ENCODE data around the gene LRMDA. TPM values are rescaled to one million over a fixed set of nuclear protein-coding genes. Genes with fewer than 3 reads are reported as not detected.

LRMDA gene
- total and polyA plus RNA-seq, 2 donors (not counting 1 experiment from before 2014, with no cell fraction given), result 0.12 TPM; not detected in 1

DNA sequence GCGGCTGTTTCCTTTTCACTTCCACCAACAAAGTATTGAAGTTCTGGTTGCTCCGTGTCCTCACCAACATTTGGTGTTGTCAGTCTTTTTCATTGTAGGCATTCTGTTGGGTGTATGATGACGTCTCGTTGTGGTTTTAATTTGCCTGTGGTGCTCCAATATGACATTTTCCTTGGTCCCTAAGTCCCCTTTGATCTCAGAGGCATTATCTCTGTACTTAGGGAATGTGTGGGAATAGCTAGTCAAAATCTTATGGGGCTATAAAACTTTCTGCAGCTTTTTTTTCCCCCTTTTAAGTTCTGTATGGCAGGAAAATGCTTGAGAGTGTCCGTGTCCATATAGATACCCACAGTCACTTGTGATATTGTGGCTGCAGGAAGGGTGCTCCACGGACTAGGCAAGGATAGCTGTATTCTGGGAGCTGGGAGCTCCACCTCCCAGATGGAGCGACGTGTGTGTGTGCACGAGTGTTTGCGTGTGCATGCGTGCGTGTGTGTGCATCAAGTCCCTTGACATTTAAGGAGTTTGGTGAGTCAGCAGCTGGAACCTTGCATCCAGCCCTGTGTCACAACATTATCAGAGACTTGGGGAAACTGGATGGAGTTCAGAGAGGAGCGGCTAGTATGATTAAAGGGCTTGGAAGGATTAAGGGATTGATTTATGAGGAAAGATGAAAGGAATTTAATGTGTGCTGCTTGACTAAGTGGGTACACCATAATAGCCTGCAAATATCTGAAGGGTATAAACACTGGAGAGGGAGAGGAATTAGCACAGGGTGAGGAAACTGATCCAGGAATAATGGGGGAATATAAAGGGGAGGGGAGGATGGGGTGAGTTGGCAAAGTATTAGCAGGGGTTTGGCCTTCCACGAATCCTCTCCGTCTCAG, 66.8 kb downstream of the LRMDA start:
- Histone ChIP-seq H4K20me1 (ENCODE audit: control insufficient read depth, insufficient read depth, low read length, poor library complexity, severe bottlenecking) (no peaks in the 10 kb centered on the region), H3K27ac (ENCODE audit: low read length in 2 of 2) (no peak overlapping the region), H3K79me2 (ENCODE audit: control insufficient read depth, insufficient read depth, low read length) (no peaks in the 10 kb centered on the region), H3K36me3 (replicated peaks in 1 of 2; ENCODE audit: control extremely low read depth in 1 of 2, control insufficient read depth in 1 of 2, extremely low read depth in 1 of 2, insufficient read depth in 2 of 2, low read length in 1 of 2) (no peaks in the 10 kb centered on the region), H3K4me2 (replicated peaks; ENCODE audit: low read depth, low read length, poor library complexity, severe bottlenecking) (no peak overlapping the region), H3K4me1 (ENCODE audit: control insufficient read depth in 2 of 2, insufficient read depth in 2 of 2, low read length in 2 of 2) (no peaks in the 10 kb centered on the region), H3K4me3 (ENCODE audit: control extremely low read depth in 1 of 5, extremely low read depth in 1 of 5, insufficient read depth in 1 of 5, low read depth in 2 of 5, low read length in 4 of 5) (no peak overlapping the region), H3K27me3 (replicated peaks in 1 of 4; ENCODE audit: control extremely low read depth in 1 of 4, control insufficient read depth in 3 of 4, insufficient read depth in 4 of 4, low read length in 3 of 4) (no peaks in the 10 kb centered on the region), H2AFZ (ENCODE audit: insufficient read depth, low read depth, low read length, poor library complexity, severe bottlenecking) (no peak overlapping the region), H3K9me3 (ENCODE audit: control extremely low read depth in 1 of 3, control insufficient read depth in 2 of 3, insufficient read depth in 1 of 3, low read length in 2 of 3) (no peaks in the 10 kb centered on the region), H3K9ac (ENCODE audit: low read length) (no peak overlapping the region)
- Mint-ChIP-seq H3K4me3 (no peak overlapping the region), H3K27me3 (peaks cover 15% of the 10 kb centered on the region), H3K4me1 (no peaks in the 10 kb centered on the region), H3K9me3 (ENCODE audit: insufficient read depth) (no peaks in the 10 kb centered on the region), H3K27ac (no peak overlapping the region)
- no peak for TF ChIP-seq EZH2 (IDR thresholded peaks at IDR 0.05; ENCODE audit: borderline replicate concordance, insufficient read depth, low read depth, low read length, poor library complexity, severe bottlenecking)
- TF ChIP-seq, protein P1, sequence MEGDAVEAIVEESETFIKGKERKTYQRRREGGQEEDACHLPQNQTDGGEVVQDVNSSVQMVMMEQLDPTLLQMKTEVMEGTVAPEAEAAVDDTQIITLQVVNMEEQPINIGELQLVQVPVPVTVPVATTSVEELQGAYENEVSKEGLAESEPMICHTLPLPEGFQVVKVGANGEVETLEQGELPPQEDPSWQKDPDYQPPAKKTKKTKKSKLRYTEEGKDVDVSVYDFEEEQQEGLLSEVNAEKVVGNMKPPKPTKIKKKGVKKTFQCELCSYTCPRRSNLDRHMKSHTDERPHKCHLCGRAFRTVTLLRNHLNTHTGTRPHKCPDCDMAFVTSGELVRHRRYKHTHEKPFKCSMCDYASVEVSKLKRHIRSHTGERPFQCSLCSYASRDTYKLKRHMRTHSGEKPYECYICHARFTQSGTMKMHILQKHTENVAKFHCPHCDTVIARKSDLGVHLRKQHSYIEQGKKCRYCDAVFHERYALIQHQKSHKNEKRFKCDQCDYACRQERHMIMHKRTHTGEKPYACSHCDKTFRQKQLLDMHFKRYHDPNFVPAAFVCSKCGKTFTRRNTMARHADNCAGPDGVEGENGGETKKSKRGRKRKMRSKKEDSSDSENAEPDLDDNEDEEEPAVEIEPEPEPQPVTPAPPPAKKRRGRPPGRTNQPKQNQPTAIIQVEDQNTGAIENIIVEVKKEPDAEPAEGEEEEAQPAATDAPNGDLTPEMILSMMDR (IDR thresholded peaks at IDR 0.05), result no peak
- intact Hi-C loops (cut with micrococcal nuclease), result no loop called here
- DNase-seq (no peak), ATAC-seq (ENCODE audit: low read depth) (no peak)
- ChIA-PET POLR2A (no interaction called here), CTCF (interaction anchor here (0.5 kb wide), 1 partner anchor 19 kb away, joined by 3 read pairs; no protein-coding TSS in a partner anchor)
- WGBS (ENCODE audit: insufficient coverage), result 89% methylated on average over 10 of the region's 15 CpGs

DNA sequence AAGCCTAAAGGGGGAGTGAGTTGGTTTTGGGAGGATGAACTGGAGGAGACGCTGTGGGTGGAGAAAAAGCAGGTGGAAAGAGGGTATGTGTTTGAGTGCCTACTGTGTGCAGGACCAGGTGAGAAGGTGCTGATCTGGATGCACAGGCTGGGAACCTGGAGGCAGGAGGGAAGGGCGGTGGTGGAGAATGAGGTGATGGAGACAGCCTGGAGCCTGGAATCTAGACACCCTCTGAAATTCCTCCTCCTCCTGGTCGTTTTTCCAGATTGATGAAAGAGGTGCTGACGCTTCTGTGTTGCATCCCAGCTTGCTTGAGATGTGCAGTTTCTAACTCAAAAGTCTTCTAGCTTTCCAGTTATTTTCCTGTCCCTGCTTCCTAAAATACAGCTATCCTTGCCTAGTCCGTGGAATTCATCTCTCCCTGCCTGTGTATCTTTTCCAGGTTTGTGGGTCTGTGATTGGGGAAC, 67.5 kb downstream of the LRMDA start:
- Histone ChIP-seq H4K20me1 (ENCODE audit: control insufficient read depth, insufficient read depth, low read length, poor library complexity, severe bottlenecking) (no peaks in the 10 kb centered on the region), H3K9me3 (ENCODE audit: control extremely low read depth in 1 of 3, control insufficient read depth in 2 of 3, insufficient read depth in 1 of 3, low read length in 2 of 3) (no peaks in the 10 kb centered on the region), H3K27ac (ENCODE audit: low read length in 2 of 2) (no peak overlapping the region), H3K36me3 (replicated peaks in 1 of 2; ENCODE audit: control extremely low read depth in 1 of 2, control insufficient read depth in 1 of 2, extremely low read depth in 1 of 2, insufficient read depth in 2 of 2, low read length in 1 of 2) (no peaks in the 10 kb centered on the region), H3K9ac (ENCODE audit: low read length) (no peak overlapping the region), H3K79me2 (ENCODE audit: control insufficient read depth, insufficient read depth, low read length) (no peaks in the 10 kb centered on the region), H2AFZ (ENCODE audit: insufficient read depth, low read depth, low read length, poor library complexity, severe bottlenecking) (no peak overlapping the region), H3K4me1 (ENCODE audit: control insufficient read depth in 2 of 2, insufficient read depth in 2 of 2, low read length in 2 of 2) (no peaks in the 10 kb centered on the region), H3K4me2 (replicated peaks; ENCODE audit: low read depth, low read length, poor library complexity, severe bottlenecking) (no peak overlapping the region), H3K27me3 (replicated peaks in 1 of 4; ENCODE audit: control extremely low read depth in 1 of 4, control insufficient read depth in 3 of 4, insufficient read depth in 4 of 4, low read length in 3 of 4) (no peaks in the 10 kb centered on the region), H3K4me3 (ENCODE audit: control extremely low read depth in 1 of 5, extremely low read depth in 1 of 5, insufficient read depth in 1 of 5, low read depth in 2 of 5, low read length in 4 of 5) (no peak overlapping the region)
- DNase-seq (no peak), ATAC-seq (ENCODE audit: low read depth) (no peak)
- WGBS (ENCODE audit: insufficient coverage), result 75% methylated on average over 3 of the region's 5 CpGs
- POLR2A ChIA-PET, result no interaction called here
- intact Hi-C loops (cut with micrococcal nuclease), result no loop called here
- CTCF ChIA-PET, result no interaction called here
- H3K4me1 Mint-ChIP-seq, result no peaks in the 10 kb centered on the region
- no peak overlapping the region for H3K4me3 Mint-ChIP-seq
- TF ChIP-seq, protein P1 (IDR thresholded peaks at IDR 0.05), result no peak
- no peak for TF ChIP-seq EZH2 (IDR thresholded peaks at IDR 0.05; ENCODE audit: borderline replicate concordance, insufficient read depth, low read depth, low read length, poor library complexity, severe bottlenecking)
- H3K27ac Mint-ChIP-seq, result no peak overlapping the region
- no peaks in the 10 kb centered on the region for H3K9me3 Mint-ChIP-seq (ENCODE audit: insufficient read depth)
- peaks cover 18% of the 10 kb centered on the region for H3K27me3 Mint-ChIP-seq
